HG03108 (cell line): ENCODE measurements around the gene GCN1.

Experiments
- ATAC-seq: cut with Tn5 transposase; IDR thresholded peaks from one replicate; pipeline ENCODE4 v1.9.1; 2021; ENCODE audit warnings: moderate library complexity; ENCODE audit not compliant: unreplicated experiment

Gene GCN1

DNA sequence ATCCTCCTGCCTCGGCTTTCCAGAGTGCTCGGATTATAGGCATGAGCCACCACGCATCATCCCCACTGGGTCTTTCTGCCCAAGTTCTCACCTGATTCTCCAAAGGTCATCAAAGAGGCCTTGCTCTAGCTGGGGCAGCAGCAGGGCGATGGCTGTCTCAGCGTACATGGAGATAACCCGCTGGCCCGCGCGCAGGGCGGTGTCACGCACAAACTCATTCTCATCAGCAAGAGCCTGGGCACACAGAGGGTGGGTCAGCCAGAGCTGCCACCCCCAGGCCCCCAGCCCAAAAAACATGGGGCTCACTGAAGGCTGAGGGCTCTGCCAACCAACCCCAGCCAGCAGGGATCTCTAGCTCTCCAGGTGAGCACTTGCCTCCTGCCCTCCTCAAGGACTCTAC is 50.3 kb downstream of the GCN1 start:
- ATAC-seq: no peak

DNA sequence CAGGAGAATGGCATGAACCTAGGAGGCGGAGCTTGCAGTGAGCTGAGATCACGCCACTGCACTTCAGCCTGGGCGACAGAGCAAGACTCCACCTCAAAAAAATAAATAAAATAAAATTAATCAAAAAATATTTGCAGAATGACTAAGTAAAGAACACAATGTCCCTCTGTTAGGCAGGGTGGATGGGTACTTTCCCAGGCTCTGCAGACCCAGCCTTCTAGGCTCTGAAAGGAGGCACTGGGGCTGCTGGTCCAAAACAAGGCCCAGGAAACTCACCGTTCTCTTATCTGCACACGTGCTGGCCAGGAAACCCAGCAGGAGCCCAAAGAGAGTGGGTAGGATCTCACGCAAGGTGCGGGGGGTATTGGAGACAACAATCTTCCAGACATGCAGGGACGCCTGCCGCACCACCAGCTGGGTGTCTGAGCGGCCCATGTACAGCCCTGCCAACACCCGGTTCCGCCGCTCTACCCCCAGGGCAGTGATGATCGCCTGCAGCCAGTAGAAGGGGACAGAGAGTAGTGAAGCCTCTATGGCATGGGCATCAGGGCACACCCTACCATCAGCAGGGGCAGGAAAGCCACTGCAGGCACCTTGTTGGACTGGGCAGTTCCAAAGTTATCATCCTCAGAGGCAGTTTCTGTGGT is 52.2 kb downstream of the GCN1 start:
- ATAC-seq: no peak

DNA sequence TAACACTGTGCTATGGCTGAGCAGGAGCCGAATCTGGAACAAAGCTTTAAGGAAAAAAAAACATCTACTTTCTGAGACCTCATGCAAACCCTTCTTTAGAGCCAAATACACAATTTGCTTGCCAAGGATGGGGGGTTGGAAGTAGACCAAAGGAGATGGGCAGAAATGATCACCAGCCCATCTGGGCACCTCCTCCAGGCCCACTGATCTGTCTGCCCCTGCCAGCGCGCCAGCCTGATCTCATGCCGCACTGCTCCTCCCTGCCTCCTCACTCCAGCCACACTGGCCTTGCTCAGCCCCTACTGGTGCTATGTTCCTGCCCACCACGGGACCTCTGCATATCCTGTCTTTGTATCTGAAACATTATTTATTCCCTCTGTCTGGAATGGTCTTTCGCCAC is 53.2 kb downstream of the GCN1 start:
- ATAC-seq: no peak

DNA sequence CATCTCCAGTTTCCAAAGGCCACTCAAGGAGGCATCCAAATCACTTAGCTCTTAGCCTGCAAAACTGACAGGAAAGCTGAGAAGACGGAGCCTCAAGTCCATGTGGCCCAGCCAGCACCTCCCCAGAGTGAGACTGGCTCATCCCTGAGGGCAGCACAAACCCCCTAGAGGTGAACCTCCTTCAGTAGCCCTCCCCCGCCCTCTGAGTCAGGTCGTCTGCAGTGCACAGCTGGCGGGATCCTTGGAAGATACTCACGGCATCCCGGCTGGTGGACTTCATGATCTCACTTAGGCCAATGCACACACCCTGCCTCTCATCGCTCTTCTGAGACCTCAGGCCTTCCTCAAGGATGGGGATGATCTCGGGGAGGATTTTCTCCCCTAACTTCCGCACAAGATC is 53.9 kb downstream of the GCN1 start:
- no peak for ATAC-seq

DNA sequence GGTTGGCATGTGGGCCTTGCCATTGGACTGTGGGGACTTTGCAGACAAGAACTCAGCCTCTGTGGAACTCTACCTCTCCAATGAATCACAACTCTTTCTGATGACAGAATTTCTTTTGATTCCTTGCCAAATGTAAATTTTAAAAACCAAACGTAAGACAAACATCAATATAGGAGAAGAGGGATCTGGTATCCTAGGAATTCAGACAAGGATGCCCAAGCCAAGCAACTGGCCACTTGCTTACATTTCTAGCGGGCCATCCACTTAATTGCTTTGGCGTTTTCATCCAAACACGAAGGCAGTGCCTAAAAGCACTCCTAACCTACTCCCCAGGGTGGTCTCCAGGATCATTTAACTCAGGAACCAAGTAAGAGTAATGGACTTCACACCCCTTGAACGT is 54.6 kb downstream of the GCN1 start:
- ATAC-seq: no peak

DNA sequence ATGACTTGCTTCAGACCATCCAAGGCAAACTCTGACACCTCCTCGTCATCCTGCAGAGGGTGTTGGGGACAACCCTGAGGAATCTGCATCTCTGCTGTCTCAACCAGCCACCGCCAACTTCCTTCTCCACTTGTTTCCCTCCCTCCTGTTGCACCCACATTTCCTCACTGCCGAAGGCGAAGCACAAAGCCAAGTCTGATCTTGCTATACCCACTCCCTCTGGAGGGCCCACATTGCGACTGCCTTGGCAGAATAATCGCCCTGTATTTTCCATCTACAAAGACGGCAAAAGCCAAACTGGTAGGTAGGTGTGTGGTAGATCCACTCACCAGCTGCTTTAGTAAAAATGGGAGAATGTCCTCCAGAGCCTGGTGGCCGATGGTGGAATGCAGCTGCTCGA is 56.1 kb downstream of the GCN1 start:
- no peak for ATAC-seq

DNA sequence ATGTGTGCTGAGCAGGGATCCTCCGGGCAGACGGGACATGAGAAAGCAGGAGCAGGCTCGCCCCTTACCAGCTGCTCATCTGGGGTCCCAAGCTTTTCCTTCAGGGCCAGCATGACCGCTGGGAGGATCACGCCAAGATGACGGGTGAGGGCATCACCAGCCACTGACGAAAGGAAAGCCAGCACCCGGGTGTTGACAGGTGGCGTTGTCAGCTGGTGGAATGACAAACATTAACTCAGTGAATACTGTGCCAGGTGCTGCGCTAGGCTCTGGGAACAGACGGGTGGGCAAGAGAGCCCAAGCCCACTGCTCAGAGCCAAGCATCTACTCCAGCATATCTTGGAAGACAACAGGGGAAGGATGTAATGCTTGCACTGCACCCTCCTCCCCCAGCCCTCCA is 56.7 kb downstream of the GCN1 start:
- no peak for ATAC-seq

DNA sequence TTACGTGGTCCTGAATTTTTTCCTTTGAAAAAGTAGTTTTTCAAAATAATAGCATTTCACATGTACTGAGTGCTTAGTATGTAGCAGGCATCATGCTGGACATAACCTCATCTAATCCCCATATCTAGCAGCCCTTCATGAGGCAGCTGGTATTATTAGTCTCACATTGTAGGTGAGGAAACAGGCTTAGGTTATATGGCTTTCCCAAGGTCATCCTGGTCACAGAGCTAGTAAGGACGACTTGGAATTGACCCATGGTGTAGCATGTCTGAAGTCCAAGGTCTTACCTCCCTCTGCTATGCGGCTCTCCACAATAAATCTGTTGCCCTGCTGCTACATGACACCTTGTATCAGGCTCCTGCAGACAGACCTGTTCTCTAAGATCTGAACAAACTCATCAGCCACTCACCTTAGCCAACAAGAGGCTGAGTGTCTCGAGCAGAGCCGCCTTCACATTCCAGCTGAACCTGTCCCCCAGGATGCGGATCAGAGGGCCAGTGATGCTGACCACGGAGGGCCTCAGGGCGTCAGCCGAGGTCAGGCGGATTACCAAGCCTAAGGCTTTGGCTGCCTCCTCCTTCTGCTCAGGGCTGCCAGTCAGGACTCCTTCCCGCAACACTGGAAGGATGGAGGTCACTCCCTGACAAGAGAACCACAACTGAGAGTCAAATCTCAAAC is 58.3 kb downstream of the GCN1 start:
- no peak for ATAC-seq

DNA sequence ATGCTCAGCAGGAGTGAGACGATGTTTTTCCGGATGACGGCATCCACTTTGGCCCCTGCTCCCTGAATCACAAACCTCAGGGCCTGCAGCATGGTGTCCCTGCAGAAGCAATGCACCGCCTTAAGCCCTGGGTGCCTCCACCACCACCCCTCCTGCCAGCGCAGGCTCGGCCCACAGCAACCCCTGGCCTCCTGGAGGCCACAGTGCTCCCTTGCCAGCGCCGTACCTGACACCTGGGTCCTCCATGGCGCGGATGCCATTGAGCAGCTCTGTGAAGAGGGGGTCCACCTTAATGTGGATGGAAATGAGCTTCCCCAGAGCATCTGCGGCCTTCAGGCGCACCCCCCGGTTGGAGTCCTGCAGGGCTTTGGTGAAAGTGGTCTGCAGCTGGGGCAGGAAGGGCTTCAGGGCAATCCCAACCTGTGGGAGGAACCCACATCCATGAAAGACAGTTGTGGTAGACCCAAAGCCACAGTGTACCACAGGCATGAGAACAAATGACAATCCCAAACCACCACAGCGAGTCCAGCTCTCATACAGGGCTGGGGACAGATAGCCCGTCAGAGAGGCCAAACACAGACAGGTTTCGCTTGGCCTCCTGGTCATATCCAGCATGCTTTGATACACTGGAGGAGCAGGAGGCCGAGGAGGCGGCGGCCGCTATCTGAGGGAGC is 60.1 kb downstream of the GCN1 start:
- ATAC-seq: no peak

DNA sequence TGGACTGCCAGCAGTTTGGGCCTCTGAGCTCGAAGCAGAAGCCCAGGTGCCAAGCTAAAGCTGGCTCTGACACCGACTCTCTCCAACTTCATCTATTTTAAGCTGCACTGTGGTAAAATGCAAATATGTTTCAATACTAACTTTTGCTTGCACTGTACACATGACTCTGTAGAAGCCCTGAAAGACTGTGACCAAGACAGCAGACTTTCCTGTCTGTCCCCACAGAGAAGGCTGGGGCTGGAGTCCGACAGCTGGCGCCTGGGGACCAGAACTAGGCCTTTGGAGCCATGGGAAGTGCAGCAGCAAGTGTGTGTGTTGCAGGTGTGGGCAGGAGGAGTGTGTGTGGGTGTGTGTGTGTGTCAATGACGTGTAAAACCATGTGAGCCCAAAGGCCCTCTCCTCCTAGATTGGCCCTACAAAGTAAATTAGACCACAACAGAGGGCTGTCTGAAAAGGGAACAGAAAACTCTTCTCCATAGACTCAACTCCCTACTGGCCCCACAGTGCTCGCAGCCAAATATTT is 61.6 kb downstream of the GCN1 start:
- ATAC-seq: peak; percentile 91

DNA sequence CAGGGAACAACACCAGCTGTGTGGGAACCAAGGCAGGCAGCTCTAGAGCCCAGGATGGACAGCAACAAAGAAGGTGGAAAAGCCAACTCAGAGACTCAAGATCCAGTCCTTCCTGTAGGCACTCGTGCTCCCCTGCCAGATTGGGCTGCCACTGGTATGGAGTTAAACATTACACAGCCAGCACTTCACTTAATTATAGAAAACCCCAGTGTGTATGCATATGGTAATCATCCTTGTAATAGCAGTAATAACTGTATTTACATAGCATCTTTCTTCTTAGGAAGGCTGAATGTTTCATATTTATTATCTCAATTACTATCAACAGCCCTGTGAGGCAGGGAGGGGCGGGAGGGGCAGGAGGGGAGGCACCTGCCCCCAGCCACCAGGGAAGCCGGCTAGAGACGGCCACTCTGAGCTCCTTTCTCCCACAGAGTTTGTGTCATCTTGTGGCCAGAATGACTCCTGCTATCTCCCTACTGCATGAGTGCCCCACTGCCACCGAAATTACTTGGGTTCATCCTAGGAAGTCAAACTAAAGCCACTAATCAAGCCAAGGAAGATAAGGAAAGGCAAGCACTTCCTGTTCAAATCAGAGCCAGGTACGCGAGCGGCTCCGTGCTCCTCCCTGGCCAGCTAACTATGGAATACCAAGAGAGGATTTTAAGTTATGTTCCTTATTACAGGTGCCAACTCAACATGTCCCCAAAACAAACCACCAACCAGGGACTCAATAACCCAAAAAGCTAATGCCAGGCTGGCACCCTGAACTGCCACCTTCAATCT is 62.3 kb downstream of the GCN1 start:
- no peak for ATAC-seq

DNA sequence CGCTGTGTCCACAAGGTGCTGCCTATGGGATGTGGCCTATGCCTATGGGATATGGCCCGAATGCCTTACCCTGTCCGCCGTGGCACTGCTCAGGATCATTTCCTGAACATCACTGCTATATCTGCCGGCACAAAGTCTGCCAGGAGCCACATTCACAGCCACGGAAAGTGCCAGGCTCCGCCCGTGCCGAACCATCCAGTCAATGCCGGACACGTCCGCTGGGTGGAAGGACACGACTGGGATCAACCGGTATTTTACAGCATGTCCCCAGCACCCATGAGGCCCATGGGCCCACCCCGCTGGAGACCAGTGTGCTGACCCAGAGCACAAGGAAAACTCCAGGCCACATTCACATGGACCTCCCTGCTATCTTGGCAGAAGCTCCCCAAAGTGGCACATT is 63.4 kb downstream of the GCN1 start:
- ATAC-seq: no peak

DNA sequence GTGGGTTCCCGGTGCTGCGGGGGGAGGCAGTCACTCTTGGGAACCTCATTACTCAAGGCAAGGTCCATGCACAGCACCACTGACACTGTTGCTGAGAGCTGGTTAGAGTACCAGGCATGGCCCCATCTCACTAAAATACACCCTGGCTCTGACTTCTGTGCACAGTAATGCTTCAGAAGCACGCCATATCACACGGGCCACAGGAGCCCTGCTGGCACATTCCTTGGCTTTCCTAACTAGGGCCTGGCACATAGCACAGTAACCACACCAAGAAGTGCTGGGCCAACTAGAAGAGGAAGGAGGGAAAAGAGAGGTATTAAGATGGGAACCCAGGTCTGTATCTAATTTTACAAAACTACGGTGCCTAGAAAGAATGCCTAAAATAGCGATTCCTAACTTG is 64.5 kb downstream of the GCN1 start:
- ATAC-seq: no peak

DNA sequence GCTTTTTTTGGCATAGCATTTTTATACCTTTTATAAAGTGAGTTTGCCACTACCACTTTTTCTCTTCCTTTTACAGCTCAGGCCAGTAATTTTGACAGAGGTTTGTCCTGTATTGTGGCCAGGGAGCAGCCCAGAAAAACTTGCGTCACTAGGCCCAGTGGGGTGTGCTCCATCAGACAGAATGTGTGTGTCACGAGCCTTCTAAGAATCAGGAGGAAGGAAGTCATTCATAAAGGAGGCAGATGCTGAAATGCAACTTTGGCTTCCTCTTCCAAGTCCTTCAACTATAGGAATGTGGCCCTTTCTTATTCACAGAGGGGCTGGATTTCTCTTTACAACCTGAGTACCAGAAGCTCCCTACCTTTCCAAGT is 67.9 kb downstream of the GCN1 start:
- ATAC-seq: no peak

DNA sequence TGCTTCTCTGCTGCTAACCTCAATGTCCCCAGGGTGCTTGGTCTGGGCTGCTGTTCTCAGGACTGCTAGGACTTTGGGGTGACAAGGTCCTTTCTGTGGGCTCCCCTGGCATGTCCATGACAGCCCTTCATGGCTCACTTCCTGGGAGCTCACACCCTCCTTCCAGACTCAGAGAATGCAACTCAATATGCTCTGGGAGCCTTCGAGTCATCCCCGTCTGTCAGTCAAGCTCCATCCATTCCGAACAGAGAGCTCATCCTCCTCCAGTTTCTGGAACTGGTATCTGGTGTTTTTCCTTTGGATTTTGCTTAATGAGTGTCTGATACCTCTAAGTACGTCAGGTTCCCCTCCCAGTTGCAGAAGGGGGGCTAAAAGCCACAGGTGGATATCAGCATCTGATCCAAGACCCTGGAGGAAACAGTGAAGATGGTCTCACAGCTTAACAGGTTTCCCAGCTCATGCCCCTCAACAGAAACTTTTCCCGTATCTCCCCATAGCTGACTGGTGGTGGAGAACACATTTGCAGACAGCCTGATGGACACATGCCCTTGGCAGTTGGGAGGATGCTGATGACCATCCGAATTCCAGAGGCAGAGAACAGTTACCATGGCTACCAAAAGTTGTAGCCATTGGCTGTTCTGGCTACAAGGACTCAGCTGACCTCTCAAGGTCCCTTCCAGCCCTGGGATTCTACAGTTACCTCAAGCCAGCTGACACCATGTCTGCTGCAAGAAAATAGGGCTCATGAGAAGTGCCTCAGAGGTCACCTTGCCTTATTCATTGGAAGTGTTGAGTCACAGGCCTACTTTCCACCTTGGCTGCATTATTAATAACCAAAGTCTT is 68.5 kb downstream of the GCN1 start:
- no peak for ATAC-seq

DNA sequence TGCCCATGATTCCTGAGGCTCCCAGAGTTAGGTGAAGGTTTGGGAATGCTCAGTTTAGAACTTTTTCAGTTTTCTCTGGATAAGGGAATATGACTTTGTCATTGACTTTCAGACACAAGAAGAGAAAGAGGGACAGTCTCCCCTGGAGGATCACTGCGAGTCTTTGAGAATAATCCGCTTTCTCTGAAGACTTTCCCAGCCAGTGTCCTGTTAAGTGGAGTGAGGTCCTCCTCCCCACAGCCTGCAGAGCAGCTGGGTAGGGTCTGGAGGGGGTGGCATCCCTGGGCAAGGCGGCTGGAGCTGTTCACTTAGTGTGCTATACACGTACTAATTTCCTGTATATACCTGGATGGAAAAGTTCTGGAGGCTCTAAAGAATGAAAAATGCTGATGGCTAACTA is 69.5 kb downstream of the GCN1 start:
- no peak for ATAC-seq

DNA sequence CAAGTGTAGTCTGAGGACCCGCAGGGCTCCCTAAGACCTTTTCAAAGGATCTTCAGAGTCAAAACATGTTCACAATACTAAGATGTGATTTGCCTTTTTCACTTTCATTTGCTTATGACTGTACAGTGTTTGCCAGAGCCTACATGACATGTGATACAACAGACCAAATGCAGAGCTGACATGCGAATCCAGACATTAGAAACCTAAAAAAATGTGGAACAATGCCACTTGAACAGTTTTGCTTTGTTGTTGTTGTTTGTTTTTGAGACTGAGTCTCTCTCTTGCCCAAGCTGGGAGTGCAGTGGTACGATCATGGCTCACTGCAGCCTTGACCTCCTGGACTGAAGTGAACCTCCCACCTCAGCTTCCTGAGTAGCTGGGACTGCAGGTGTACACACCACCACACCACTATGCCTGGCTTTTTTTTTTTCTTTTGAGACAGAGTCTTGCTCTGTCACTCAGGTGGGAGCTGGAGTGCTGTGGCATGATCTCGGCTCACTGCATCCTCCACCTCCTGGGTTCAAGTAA is 72.7 kb downstream of the GCN1 start:
- peak; percentile 37 for ATAC-seq

DNA sequence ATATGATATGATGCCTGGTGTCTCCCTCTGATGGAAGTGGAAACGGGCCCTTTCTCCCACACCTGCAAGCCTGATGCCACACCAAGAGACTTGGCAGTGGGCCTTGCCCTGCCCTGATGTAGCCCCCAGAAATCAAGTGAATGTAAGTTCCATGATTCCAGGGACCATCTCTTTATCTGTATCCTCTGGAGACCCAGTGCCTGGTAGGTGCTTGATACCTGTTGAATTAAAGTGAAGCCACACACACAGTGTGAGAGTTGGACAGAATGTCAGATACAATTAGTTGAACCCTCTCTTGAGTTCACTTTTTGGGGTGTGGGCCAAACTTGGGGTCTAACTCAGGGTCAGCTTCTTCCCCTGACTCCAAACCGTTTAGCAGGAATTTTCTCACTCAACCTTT is 73.2 kb downstream of the GCN1 start:
- no peak for ATAC-seq

DNA sequence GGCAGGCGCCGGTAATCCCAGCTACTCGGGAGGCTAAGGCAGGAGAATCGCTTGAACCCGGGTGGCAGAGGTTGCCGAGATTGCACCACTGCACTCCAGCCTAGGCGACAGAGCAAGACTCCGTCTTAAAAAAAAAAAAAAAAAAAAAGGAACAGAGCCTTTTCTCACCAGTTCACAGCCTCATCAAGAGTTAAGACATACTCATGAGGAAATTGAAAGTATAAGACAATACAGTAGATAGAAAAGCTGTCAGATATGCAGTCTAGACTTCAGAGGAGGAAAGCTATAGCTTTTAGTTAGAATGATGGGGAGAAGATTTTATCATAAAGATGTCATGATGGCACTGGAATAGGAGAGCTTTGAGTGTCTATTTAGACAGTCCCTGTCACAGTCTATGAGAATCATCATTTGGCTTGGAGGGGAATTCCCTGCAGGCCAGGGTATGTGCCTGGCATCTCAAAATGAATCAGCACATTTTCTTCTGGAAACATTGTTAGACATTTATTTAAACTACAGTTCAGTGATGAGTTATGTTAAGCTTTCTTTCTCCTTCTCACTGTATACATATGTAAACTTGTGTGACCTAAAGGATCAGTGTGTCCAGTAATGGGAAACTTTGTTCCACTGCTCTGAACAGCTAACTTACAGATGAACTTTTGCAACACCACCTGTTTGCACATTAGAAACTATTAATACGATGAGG is 75.1 kb downstream of the GCN1 start:
- peak; percentile 25 for ATAC-seq
